Limb (tissue), 2 donors: ENCODE measurements around the gene CABLES2.

Source experiments
- DNase-seq, 2 donors: peaks; one replicate each; pipeline ENCODE4 v3.0.0-alpha.2; 2016; ENCODE audit errors: extremely low spot score in 2 of 2

Gene CABLES2

GRCh38 chr20:62350629-62351422 is 56.3 kb downstream of the CABLES2 start:
- no peak for DNase-seq

GRCh38 chr20:62350098-62350628 is 56.9 kb downstream of the CABLES2 start:
- DNase-seq = no peak

- no peak for DNase-seq
These were observed 57.5 kb downstream of the CABLES2 start for GRCh38 chr20:62349556-62350097.

- DNase-seq = no peak
These were observed 58.5 kb downstream of the CABLES2 start for GRCh38 chr20:62348604-62349003.

GRCh38 chr20:62347445-62347844 is 59.6 kb downstream of the CABLES2 start:
- no peak for DNase-seq

GRCh38 chr20:62347151-62347404 is 60.0 kb downstream of the CABLES2 start:
- no peak for DNase-seq

GRCh38 chr20:62346398-62347150 is 60.5 kb downstream of the CABLES2 start:
- DNase-seq = no peak

- DNase-seq = no peak
These were observed 61.3 kb downstream of the CABLES2 start for GRCh38 chr20:62345681-62346370.

GRCh38 chr20:62344782-62345181 is 62.3 kb downstream of the CABLES2 start:
- no peak for DNase-seq

- DNase-seq = no peak
These were observed 63.0 kb downstream of the CABLES2 start for GRCh38 chr20:62344092-62344491.

- DNase-seq = no peak
These were observed 64.2 kb downstream of the CABLES2 start for GRCh38 chr20:62342910-62343309.

- no peak for DNase-seq
These were observed 67.4 kb downstream of the CABLES2 start for GRCh38 chr20:62339647-62340062.
